Sigmoid colon (tissue), 7 donors: ENCODE measurements around the gene RAET1G. TPM values are rescaled to one million over a fixed set of nuclear protein-coding genes. Genes with fewer than 3 reads are reported as not detected.

Source experiments
- DNase-seq: peaks from one replicate; pipeline ENCODE4 v3.0.0-alpha.2; 2019
- H3K27ac ChIP-seq, 4 donors: fragments of 200-600 bp; sonication (generic); one replicate each; pipeline ENCODE4 v1.5.1; 2016 to 2019; ENCODE audit warnings: mild to moderate bottlenecking in 1 of 4
- H3K27me3 ChIP-seq, 3 donors: fragments of 200-600 bp; sonication (generic); one replicate each; pipeline ENCODE4 v1.5.1; 2019; ENCODE audit warnings: mild to moderate bottlenecking in 1 of 3
- H3K36me3 ChIP-seq, 4 donors: fragments of 200-600 bp; sonication (generic); one replicate each; pipeline ENCODE4 v1.5.1; 2016 to 2019
- H3K4me1 ChIP-seq, 4 donors: fragments of 200-600 bp; sonication (generic); one replicate each; pipeline ENCODE4 v1.5.1; 2017 to 2019
- H3K4me3 ChIP-seq, 4 donors: fragments of 200-600 bp; sonication (generic); one replicate each; pipeline ENCODE4 v1.5.1; 2017 to 2019; ENCODE audit warnings: mild to moderate bottlenecking in 2 of 4, moderate library complexity in 1 of 4
- H3K9me3 ChIP-seq, 4 donors: fragments of 200-600 bp in 3 of 4; sonication (generic) in 3 of 4; one replicate each; pipeline versions ENCODE4 v1.5.1 to v1.6.1; 2013 to 2019
- CTCF ChIP-seq, 4 experiments: fragments of 450-650 bp in 3 of 4; fragments of 200-600 bp in 1 of 4; IDR thresholded peaks; one replicate each; pipeline ENCODE4 v1.5.1; 2016 to 2019; ENCODE audit warnings: antibody characterized with exemption in 4 of 4, mild to moderate bottlenecking in 3 of 4, moderate library complexity in 2 of 4
- EP300 ChIP-seq, 4 donors: sonication (generic); formaldehyde crosslinking; IDR thresholded peaks; one replicate each; pipeline ENCODE4 v1.6.1; 2017; ENCODE audit warnings: antibody characterized with exemption in 4 of 4
- POLR2A ChIP-seq, 2 donors: fragments of 450-650 bp; IDR thresholded peaks; one replicate each; pipeline ENCODE4 v1.6.1; 2016; ENCODE audit warnings: antibody characterized with exemption in 2 of 2, mild to moderate bottlenecking in 2 of 2, moderate library complexity in 2 of 2
- POLR2AphosphoS5 ChIP-seq, 4 donors: sonication (generic); formaldehyde crosslinking; IDR thresholded peaks; one replicate each; pipeline ENCODE4 v1.6.1; 2017; ENCODE audit warnings: antibody characterized with exemption in 4 of 4
- WGBS, 2 donors: extraction: QIAGEN DNeasy Blood & Tissue Kit; methylation state at CpG; one replicate each; pipeline ENCODE4 v1.1.7; 2013; 5-methylcytosine and 5-hydroxymethylcytosine counted together
- intact Hi-C: fragments of 100-400 bp; cut with DNase I; formaldehyde crosslinking; loops from one replicate; pipeline ENCODE4 v1.15.1; 2023
- polyA plus RNA-seq, 3 donors: library from polyadenylated mRNA; stranded (reverse); fragments of 200-250 nt; gene quantifications; one replicate each; pipeline ENCODE4 v1.2.3, GENCODE V29; 2013
- total RNA-seq, 4 donors: library from RNA; depleted of rRNA; stranded (reverse); fragments of >200 nt; gene quantifications; one replicate each; pipeline ENCODE4 v1.1.0, GENCODE V29; 2016
- donor health status: healthy with polysubstance abuse.
- donor health status: Bipolar disorder and iron deficiency.
- donor health status: healthy.

Gene RAET1G
- total and polyA plus RNA-seq, 7 donors: 0.23 TPM; not detected in 6

DNA sequence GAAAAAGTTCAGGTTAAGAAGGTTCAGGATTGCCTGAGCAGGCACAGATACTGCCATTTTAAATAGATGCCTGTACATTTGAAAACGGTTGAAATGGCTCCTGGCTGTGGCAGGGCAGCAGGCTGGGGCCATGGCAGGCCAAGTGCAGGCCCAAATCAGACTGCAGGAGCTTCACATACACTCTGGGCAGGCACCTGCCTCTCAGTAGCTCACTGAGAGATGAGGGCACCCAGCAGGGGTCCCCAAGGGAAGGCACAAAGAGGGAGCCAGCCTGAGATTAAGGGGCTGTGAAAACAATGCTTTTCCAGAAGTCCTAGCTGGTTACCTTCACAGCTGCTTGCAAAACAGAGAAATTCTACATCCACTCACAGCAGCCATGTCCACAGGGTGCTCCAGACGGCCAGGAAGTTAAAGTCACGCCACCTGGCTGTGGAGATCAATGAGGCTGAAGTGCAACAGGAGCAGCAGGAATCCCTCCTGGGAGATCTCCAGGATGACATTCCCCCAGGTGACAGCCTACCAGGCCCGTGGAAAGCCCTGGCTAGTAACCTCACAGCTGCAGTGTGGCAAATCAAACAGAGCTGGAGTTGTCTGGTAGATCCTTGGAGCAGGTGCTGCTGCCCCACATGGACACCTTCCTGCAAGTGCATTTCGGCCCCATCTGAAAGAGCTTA, 18.8 kb downstream of the RAET1G start:
- no peak for DNase-seq
- intact Hi-C loops: no loop called here
- H3K4me3 ChIP-seq: no peak overlapping the region
- no peaks in the 10 kb centered on the region for H3K4me1 ChIP-seq
- H3K27ac ChIP-seq: no peak overlapping the region
- TF ChIP-seq POLR2AphosphoS5 (IDR thresholded peaks at IDR 0.05): no peak
- no peak for TF ChIP-seq CTCF (IDR thresholded peaks at IDR 0.05)
- no peak for TF ChIP-seq EP300 (IDR thresholded peaks at IDR 0.05)
- no peak for TF ChIP-seq POLR2A (IDR thresholded peaks at IDR 0.05)
- WGBS, 2 donors: 66 to 74% methylated on average over 5 of the region's 5 CpGs
- H3K36me3 ChIP-seq: no peaks in the 10 kb centered on the region
- no peaks in the 10 kb centered on the region for H3K27me3 ChIP-seq
- peaks cover 0 to 2% (median 0%) of the 10 kb centered on the region in 4 donors for H3K9me3 ChIP-seq

DNA sequence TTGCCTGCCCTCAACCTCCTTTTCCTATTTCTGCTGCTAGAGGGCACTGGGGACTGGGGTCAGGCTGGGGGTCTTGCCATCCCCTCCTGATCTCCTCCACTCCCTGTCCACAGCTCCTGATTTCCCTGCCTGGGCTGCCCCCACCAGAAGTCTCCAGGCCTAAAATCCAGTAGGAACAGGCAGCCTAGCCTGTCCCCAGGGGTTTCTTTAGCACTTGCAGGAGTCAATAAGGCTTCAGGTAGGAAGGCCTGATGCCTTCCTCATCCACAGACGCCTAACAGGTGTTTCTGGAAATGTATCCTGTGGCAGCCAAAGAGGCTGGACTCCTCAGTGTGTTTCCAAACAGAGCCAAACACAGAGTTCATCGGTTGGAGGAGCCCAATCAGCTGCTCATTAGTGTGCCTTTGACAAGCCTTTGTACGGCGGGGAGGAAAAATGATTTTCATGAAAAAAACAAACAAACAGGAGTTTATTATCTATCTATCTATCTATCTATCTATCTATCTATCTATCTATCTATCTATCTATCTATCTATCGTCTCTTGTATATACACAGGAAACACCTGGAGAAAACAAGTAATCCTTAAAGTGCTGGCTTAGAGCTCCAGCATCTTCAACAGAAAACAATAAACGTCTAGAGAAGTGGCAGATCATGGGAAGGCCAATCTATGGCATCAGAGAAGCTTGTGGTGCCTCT, 21.3 kb downstream of the RAET1G start:
- no peak for TF ChIP-seq POLR2AphosphoS5 (IDR thresholded peaks at IDR 0.05)
- no peak for TF ChIP-seq CTCF (IDR thresholded peaks at IDR 0.05)
- no peak for TF ChIP-seq POLR2A (IDR thresholded peaks at IDR 0.05)
- no peak for TF ChIP-seq EP300 (IDR thresholded peaks at IDR 0.05)
- Histone ChIP-seq H3K36me3 (no peaks in the 10 kb centered on the region), H3K4me1 (peaks cover 0 to 13% (median 12%) of the 10 kb centered on the region in 4 donors), H3K9me3 (no peaks in the 10 kb centered on the region), H3K4me3 (no peak overlapping the region), H3K27me3 (no peaks in the 10 kb centered on the region), H3K27ac (no peak overlapping the region)
- no peak for DNase-seq
- intact Hi-C loops: no loop called here
- WGBS, 2 donors: 90 to 91% methylated on average over 6 of the region's 6 CpGs

- H3K27me3 ChIP-seq: no peaks in the 10 kb centered on the region
- no peaks in the 10 kb centered on the region for H3K9me3 ChIP-seq
- H3K4me1 ChIP-seq: peaks cover 0 to 21% (median 20%) of the 10 kb centered on the region in 4 donors
- WGBS, 2 donors: 91 to 95% methylated on average over 11 of the region's 11 CpGs
- no peak overlapping the region for H3K4me3 ChIP-seq
- no peak for DNase-seq
- H3K36me3 ChIP-seq: no peaks in the 10 kb centered on the region
- no peak for TF ChIP-seq POLR2AphosphoS5 (IDR thresholded peaks at IDR 0.05)
- no peak for TF ChIP-seq EP300 (IDR thresholded peaks at IDR 0.05)
- no peak for TF ChIP-seq POLR2A (IDR thresholded peaks at IDR 0.05)
- TF ChIP-seq CTCF (IDR thresholded peaks at IDR 0.05): no peak
- no peak overlapping the region for H3K27ac ChIP-seq
- intact Hi-C loops: no loop called here
Observed at GRCh38 chr6:149900620-149901443, 22.1 kb downstream of the RAET1G start.

GRCh38 chr6:149899926-149900619, 22.8 kb downstream of the RAET1G start:
- Histone ChIP-seq H3K27ac (no peak overlapping the region), H3K9me3 (no peaks in the 10 kb centered on the region), H3K36me3 (no peaks in the 10 kb centered on the region), H3K4me1 (peaks cover 0 to 28% (median 27%) of the 10 kb centered on the region in 4 donors), H3K27me3 (no peaks in the 10 kb centered on the region), H3K4me3 (no peak overlapping the region)
- TF ChIP-seq CTCF (IDR thresholded peaks at IDR 0.05) (no peak), POLR2AphosphoS5 (IDR thresholded peaks at IDR 0.05) (no peak), EP300 (IDR thresholded peaks at IDR 0.05) (no peak), POLR2A (IDR thresholded peaks at IDR 0.05) (no peak)
- DNase-seq: no peak
- WGBS, 2 donors: 89 to 91% methylated on average over 7 of the region's 7 CpGs
- intact Hi-C loops: no loop called here
